OCI-LY1 (cell line): ENCODE data around the gene ARAP3.

ENCODE experiments used
- EZH2 ChIP-seq: fragments of 200-600 bp; sonication (generic), shearing (Covaris generic); IDR thresholded peaks from 2 replicates; pipeline ENCODE4 v1.8.0; 2017; ENCODE audit warnings: borderline replicate concordance, mixed run types, mild to moderate bottlenecking, antibody characterized with exemption, low read length, moderate library complexity, mixed read lengths
- TF ChIP-seq, protein P1 (sequence below): fragments of 200-600 bp; sonication (generic), shearing (Covaris generic); IDR thresholded peaks from 2 replicates; pipeline ENCODE4 v1.5.1; 2017; ENCODE audit warnings: mild to moderate bottlenecking, antibody characterized with exemption, low read length, moderate library complexity, mixed read lengths

DNA sequence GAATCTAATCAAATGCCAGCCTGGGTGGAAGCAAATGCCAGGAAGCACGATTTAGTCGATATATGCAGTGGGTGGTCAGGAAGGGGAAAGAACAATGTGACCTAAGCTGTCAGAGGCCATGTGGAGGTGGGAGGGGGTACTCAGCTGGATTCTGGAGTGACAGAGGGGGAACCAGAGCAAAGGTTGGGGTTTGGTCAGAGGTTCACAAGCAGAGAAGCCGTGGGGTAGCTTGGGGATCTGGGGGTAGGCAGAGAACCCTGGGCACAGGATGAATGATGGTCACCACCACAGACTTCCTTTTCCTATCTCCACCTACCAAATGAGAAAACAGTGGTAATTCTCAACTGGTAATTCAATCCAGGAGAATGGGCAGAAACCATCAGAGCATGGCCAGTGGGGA, 24.1 kb upstream of the ARAP3 start:
- TF ChIP-seq, protein P1, sequence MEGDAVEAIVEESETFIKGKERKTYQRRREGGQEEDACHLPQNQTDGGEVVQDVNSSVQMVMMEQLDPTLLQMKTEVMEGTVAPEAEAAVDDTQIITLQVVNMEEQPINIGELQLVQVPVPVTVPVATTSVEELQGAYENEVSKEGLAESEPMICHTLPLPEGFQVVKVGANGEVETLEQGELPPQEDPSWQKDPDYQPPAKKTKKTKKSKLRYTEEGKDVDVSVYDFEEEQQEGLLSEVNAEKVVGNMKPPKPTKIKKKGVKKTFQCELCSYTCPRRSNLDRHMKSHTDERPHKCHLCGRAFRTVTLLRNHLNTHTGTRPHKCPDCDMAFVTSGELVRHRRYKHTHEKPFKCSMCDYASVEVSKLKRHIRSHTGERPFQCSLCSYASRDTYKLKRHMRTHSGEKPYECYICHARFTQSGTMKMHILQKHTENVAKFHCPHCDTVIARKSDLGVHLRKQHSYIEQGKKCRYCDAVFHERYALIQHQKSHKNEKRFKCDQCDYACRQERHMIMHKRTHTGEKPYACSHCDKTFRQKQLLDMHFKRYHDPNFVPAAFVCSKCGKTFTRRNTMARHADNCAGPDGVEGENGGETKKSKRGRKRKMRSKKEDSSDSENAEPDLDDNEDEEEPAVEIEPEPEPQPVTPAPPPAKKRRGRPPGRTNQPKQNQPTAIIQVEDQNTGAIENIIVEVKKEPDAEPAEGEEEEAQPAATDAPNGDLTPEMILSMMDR, result no peak
- TF ChIP-seq EZH2, result no peak
